GM12878 (cell line): ENCODE data around the gene TMEM175. TPM values are rescaled to one million over a fixed set of nuclear protein-coding genes. Genes with fewer than 3 reads are reported as not detected.

Experiments
- ATAC-seq: fragments of 200-7000 bp; cut with Tn5 transposase; 3 replicates; pipeline ENCODE4 v1.9.1; 2020; ENCODE audit warnings: mild to moderate bottlenecking, moderate library complexity
- BruUV-seq: library from RNA; stranded (reverse); fragments of 400-500 nt; replicated peaks from 2 replicates; lab custom pipeline; 2021; lab: Mats Ljungman, UMichigan
- CTCF ChIA-PET: fragments of 300-600 bp; sonication (Branson Sonifier 250); formaldehyde crosslinking; extraction: SDS; loops from one replicate; lab custom pipeline; 2021; ENCODE audit warnings: inconsistent platforms; lab: Yijun Ruan, JAX
- POLR2A ChIA-PET: fragments of 350-600 bp; formaldehyde crosslinking; extraction: SDS; loops from one replicate; lab custom pipeline; 2021; ENCODE audit warnings: inconsistent platforms; lab: Charles Lee
- RAD21 ChIA-PET: fragments of 300-600 bp; sonication (Branson Sonifier 250); formaldehyde crosslinking; loops from one replicate; lab custom pipeline; 2023; ENCODE audit warnings: antibody characterized with exemption; ENCODE audit not compliant: unreplicated experiment; lab: Charles Lee
- SMC1A ChIA-PET: fragments of 300-600 bp; sonication (Branson Sonifier 250); formaldehyde crosslinking; loops from one replicate; lab custom pipeline; 2023; ENCODE audit not compliant: unreplicated experiment, uncharacterized antibody; lab: Charles Lee
- DNase-seq: peaks from one replicate; pipeline ENCODE4 v3.0.0-alpha.2; 2011; ENCODE audit warnings: low read depth, low spot score
- FAIRE-seq: peaks from 3 replicates; lab custom pipeline; 2011; peaks lifted over from hg19 to GRCh38; lab: Jason Lieb, UNC
- H2AFZ ChIP-seq: 2 replicates; pipeline ENCODE4 v1.6.0; 2011; ENCODE audit warnings: low read depth, low read length, control low read depth; ENCODE audit not compliant: control insufficient read depth
- H3K27ac ChIP-seq: 2 replicates; pipeline ENCODE4 v1.5.1; 2011; ENCODE audit warnings: control low read depth; ENCODE audit not compliant: control insufficient read depth, insufficient read depth
- H3K27me3 ChIP-seq, 2 experiments: replicated peaks in 1 of 2; 2 replicates each; pipeline versions ENCODE4 v1.6.0 to v1.6.1; 2011; ENCODE audit warnings: low read length in 1 of 2; ENCODE audit not compliant: control insufficient read depth in 2 of 2, insufficient read depth in 2 of 2
- H3K36me3 ChIP-seq, 2 experiments: 2 replicates each; pipeline ENCODE4 v1.5.1; 2011; ENCODE audit warnings: low read length in 1 of 2; ENCODE audit not compliant: control insufficient read depth in 2 of 2, insufficient read depth in 2 of 2
- H3K4me1 ChIP-seq: 2 replicates; pipeline ENCODE4 v1.6.1; 2011; ENCODE audit warnings: mild to moderate bottlenecking, low read length, moderate library complexity, mixed read lengths; ENCODE audit not compliant: control insufficient read depth, insufficient read depth
- H3K4me2 ChIP-seq: 2 replicates; pipeline ENCODE4 v1.6.0; 2011; ENCODE audit warnings: control low read depth; ENCODE audit not compliant: control insufficient read depth, insufficient read depth
- H3K4me3 ChIP-seq: fragments of 200-600 bp; sonication (generic); 2 replicates; pipeline ENCODE4 v1.5.1; 2016
- H3K79me2 ChIP-seq: 2 replicates; pipeline ENCODE4 v1.6.0; 2011; ENCODE audit warnings: low read length; ENCODE audit not compliant: control insufficient read depth, insufficient read depth
- H3K9ac ChIP-seq: 2 replicates; pipeline ENCODE4 v1.8.0; 2011; ENCODE audit warnings: low read length, control low read depth, mixed read lengths; ENCODE audit not compliant: control insufficient read depth, insufficient read depth
- H3K9me3 ChIP-seq: replicated peaks from 3 replicates; pipeline ENCODE4 v1.5.1; 2011; ENCODE audit warnings: mild to moderate bottlenecking, low read length; ENCODE audit not compliant: control insufficient read depth, insufficient read depth
- H4K20me1 ChIP-seq: 2 replicates; pipeline ENCODE4 v1.6.0; 2011; ENCODE audit not compliant: control insufficient read depth, insufficient read depth
- MLLT1 ChIP-seq: fragments of 450-650 bp; IDR thresholded peaks from 2 replicates; pipeline ENCODE4 v1.6.1; 2016; ENCODE audit warnings: mild to moderate bottlenecking
- NFIC ChIP-seq: IDR thresholded peaks from 2 replicates; pipeline ENCODE4 v1.6.1; 2012; ENCODE audit warnings: low read depth, mild to moderate bottlenecking, inconsistent platforms, low read length, moderate library complexity
- RUNX3 ChIP-seq: IDR thresholded peaks from 2 replicates; pipeline ENCODE4 v1.6.1; 2012; ENCODE audit warnings: low read length, inconsistent platforms
- TARDBP ChIP-seq: IDR thresholded peaks from 2 replicates; pipeline ENCODE4 v1.6.1; 2016; ENCODE audit warnings: borderline replicate concordance
- ZZZ3 ChIP-seq: IDR thresholded peaks from 2 replicates; pipeline ENCODE4 v1.6.1; 2011; ENCODE audit warnings: low read depth; ENCODE audit not compliant: control insufficient read depth, insufficient read length
- WGBS: methylation state at CpG from one replicate; pipeline ENCODE4 v1.1.6; 2016; ENCODE audit warnings: low lambda C conversion rate; ENCODE audit not compliant: insufficient replicate concordance, insufficient coverage; ENCODE audit errors: missing lambda C conversion rate; 5-methylcytosine and 5-hydroxymethylcytosine counted together
- in situ Hi-C: fragments of 300-500 bp; cut with MboI; formaldehyde crosslinking; loops from 9 replicates; pipeline ENCODE4 v1.14.3; 2018; ENCODE audit warnings: mixed read lengths
- intact Hi-C: fragments of 100-400 bp; cut with micrococcal nuclease; formaldehyde crosslinking; loops from one replicate; pipeline ENCODE4 v1.14.2; 2022; ENCODE audit not compliant: unreplicated experiment
- polyA plus RNA-seq, 11 experiments: library from polyadenylated mRNA; depleted of rRNA in 4 of 11; unstranded in 6 of 11; stranded (reverse) in 5 of 11; fragments of >200 nt; fragmentation: Nextera tagmentation in 4 of 11; fragmentation: Illumina TruSeq in 1 of 11; extraction: Ambion mirVana in 4 of 11; extraction: Trizol in 1 of 11; gene quantifications; 1 replicate in 1 of 11; 2 replicates in 10 of 11; pipeline versions ENCODE4 v1.2.1 to v1.2.3, GENCODE V29; 2011 to 2016; ENCODE audit warnings: inconsistent platforms in 2 of 11, missing spikeins in 2 of 11, low read depth in 1 of 11
- total RNA-seq, 4 experiments: library from RNA; depleted of rRNA in 3 of 4; stranded (reverse); fragments of >200 nt in 3 of 4; fragmentation: Illumina TruSeq in 1 of 4; extraction: Trizol in 1 of 4; gene quantifications; 2 replicates each; pipeline versions ENCODE4 v1.2.1 to v1.2.3, GENCODE V29; 2013 to 2021

The TMEM175 gene
- total and polyA plus RNA-seq, 10 of the 15 experiments (the other 5 are each of a cell fraction or from before 2014, with no cell fraction given) = 0.11 to 39.5 (median 22.3) TPM

- peak overlapping the region; percentile 85 for H3K4me2 ChIP-seq
- peak; percentile 36 for TF ChIP-seq RUNX3
- TF ChIP-seq NFIC = 0 out of 2 replicates have a peak, but pooled peaks have one; percentile 20
- TF ChIP-seq ZZZ3 = no peak
- TF ChIP-seq MLLT1 = peak; percentile 87
- no peak for TF ChIP-seq TARDBP
- TF ChIP-seq, all 136 proteins: peak for 3
- Histone ChIP-seq H3K27ac (peak overlapping the region; percentile 90; the same call in 1 of the 2 replicates), H3K4me3 (peak overlapping the region; percentile 81), H3K4me1 (peaks cover 20% of the 10 kb centered on the region), H3K27me3 (no peaks in the 10 kb centered on the region), H2AFZ (no peak overlapping the region), H3K9me3 (no peaks in the 10 kb centered on the region), H4K20me1 (peaks cover 12% of the 10 kb centered on the region; the same call in 1 of the 2 replicates), H3K36me3 (peaks cover 0 to 4% of the 10 kb centered on the region in 2 experiments; a peak in 2 of 4 replicates), H3K79me2 (peaks cover 51% of the 10 kb centered on the region), H3K9ac (peak overlapping the region; percentile 89)
- in situ Hi-C loops = no loop called here
- BruUV-seq = no TSS peak
- CTCF ChIA-PET = interaction anchor here (1.0 to 1.4 kb wide), 3 partner anchors 34 to 56 kb away, joined by 3 to 6 read pairs (median 5); partner anchors contain the start of gene IDUA
- intact Hi-C loops = loop anchor here (10.0 kb wide), 1 partner anchor 256 kb away; the partner anchor contains the start of genes ATP5ME and MYL5
- DNase-seq = no peak
- 96% methylated on average over 7 of the region's 7 CpGs for WGBS
- FAIRE-seq = no peak
- POLR2A ChIA-PET = interaction anchor here (1.2 to 1.9 kb wide), 2 partner anchors 8 to 9 kb away, joined by 4 read pairs; no protein-coding TSS in a partner anchor
- RAD21 ChIA-PET = interaction anchor here (8.6 kb wide), 1 partner anchor 56 kb away, joined by 48 read pairs; the partner anchor contains the start of gene IDUA
- ATAC-seq = no peak
- SMC1A ChIA-PET = interaction anchor here (0.9 to 1.5 kb wide), 3 partner anchors 10 to 56 kb away, joined by 3 to 4 read pairs (median 3); partner anchors contain the start of gene IDUA
These were observed 1.4 kb upstream of the TMEM175 start for GRCh38 chr4:930827-931193.
